Cardiac fibroblast (primary cell): Measurements from ENCODE around the gene GGN.
"Not testable (repeated sequence)": the region's sequence is repeated elsewhere in the genome, so short reads cannot be mapped to it uniquely, and the experiment has no call there.

ENCODE experiments used
- DNase-seq, 2 donors: peaks; one replicate each; pipeline versions ENCODE4 v3.0.0 to v3.0.0-alpha.2; 2010; ENCODE audit warnings: low read depth in 2 of 2
- H3K4me3 ChIP-seq, 2 donors: replicated peaks in 1 of 2; 1 replicate in 1 of 2; 2 replicates in 1 of 2; pipeline ENCODE4 v1.5.1; 2011; ENCODE audit warnings: low read depth in 2 of 2, low read length in 2 of 2, mild to moderate bottlenecking in 2 of 2, moderate library complexity in 1 of 2
- TF ChIP-seq, protein P1 (sequence below): IDR thresholded peaks from one replicate; pipeline ENCODE4 v1.5.1; 2011; ENCODE audit warnings: low read depth, mild to moderate bottlenecking, low read length, inconsistent platforms

The GGN gene

DNA sequence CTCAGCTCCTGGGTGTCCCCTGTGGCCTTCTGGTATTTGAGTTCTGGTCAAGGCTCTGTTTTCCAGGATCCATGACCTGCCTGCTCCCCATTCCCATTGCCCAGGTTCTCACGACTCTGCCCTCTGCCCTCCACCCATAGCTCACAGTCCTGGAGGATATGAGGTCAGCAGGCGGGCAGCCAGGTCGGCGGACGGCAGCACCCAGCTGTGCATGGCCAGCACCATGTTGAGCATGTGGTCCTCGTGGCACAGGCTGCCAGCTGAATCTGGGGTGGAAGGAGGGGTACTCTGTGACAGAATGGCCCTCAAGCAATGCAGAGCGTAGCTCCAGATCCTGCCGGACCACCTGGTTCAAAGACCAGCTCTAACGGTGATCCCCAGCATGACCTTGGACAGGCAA, 33.1 kb upstream of the GGN start:
- no peak for DNase-seq
- no peak overlapping the region for H3K4me3 ChIP-seq
- TF ChIP-seq, protein P1, sequence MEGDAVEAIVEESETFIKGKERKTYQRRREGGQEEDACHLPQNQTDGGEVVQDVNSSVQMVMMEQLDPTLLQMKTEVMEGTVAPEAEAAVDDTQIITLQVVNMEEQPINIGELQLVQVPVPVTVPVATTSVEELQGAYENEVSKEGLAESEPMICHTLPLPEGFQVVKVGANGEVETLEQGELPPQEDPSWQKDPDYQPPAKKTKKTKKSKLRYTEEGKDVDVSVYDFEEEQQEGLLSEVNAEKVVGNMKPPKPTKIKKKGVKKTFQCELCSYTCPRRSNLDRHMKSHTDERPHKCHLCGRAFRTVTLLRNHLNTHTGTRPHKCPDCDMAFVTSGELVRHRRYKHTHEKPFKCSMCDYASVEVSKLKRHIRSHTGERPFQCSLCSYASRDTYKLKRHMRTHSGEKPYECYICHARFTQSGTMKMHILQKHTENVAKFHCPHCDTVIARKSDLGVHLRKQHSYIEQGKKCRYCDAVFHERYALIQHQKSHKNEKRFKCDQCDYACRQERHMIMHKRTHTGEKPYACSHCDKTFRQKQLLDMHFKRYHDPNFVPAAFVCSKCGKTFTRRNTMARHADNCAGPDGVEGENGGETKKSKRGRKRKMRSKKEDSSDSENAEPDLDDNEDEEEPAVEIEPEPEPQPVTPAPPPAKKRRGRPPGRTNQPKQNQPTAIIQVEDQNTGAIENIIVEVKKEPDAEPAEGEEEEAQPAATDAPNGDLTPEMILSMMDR: no peak

DNA sequence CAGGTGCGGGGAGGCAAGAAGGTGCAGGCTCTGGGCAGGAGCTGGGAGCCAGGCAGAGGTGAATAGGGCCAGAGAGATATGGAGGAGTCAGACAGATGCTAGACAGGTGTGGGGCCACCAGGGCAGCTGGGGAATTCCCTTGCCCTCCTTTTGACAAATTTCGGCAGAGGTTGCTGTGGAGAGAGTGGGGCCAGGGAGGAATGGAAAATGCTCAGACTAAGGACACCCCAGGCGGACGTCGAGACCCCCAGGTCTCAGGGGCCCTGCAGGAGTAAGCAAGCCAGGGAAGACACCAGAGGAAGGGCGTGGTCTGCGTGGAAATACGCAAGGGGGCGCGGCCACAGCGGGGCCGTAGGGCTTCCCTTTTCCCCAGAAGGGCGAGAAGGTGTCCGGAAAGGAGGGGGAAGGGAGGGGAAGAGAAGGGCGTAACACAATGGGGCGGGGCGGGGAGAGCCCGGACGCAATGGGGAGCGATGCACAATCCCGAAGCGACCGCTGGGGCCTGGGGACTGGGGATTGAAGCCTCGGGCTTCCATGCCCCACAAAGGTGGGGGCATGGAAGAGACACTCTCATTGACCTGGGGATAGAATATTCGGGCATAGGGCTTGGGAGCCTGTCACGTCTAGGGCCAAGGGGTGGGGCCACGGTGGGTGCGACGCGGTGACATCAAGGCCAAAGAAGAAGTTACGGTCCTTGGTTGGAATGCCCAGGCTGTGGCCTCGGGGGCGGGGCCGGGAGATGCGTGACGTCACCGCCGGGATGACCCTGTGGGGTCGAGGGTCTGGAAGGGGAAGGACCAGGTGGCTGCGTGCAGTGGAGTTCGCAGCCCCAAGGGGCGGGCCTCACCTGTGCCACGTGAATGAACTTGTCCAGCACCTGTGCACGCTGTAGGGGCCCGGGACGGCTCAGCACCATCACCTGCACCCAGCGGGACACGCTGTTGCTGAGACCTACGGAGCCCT, 30.0 kb upstream of the GGN start:
- H3K4me3 ChIP-seq: no peak overlapping the region
- TF ChIP-seq, protein P1: no peak
- DNase-seq: peak in 1 of 2 donors; percentile 26

DNA sequence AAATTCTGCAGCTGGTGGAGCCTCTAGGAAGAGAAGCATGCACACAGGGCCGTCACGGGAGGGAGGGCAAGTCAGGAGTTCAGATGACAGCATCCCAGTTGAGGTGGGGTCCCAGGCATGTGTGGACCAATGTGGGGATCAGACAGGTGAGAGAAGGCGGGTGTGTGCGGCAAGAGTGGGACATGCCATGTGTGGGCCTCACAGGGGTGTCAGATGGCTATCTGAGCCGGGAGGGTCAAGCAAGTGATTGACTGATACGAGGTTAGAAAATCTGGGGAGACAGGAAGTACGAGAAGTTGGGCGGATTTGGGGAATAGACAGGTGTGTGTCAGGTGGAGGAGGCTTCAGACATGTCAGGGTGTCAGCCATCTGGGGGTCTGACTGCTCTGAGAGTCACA, 29.3 kb upstream of the GGN start:
- DNase-seq: no peak
- no peak overlapping the region for H3K4me3 ChIP-seq
- TF ChIP-seq, protein P1: no peak

DNA sequence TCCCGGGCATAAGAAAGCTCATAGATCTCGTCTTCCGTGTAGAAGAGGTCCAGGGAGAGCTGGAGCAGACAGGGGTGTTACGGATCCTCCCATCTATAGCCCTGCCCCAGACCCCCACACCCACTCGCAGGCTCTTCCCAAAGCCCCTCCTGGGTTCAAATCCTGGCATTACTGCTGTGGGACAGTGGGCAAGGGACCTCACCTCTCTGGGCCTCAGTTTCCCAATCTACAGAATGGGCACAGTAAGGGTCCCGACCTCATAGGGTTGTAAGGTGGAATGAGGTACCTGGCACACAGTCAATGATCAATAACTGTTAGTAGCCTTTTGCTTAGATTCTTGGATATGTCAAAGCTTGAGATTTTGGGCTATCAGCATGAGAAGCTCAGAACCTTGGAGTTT, 25.6 kb upstream of the GGN start:
- no peak overlapping the region for H3K4me3 ChIP-seq
- TF ChIP-seq, protein P1: no peak
- DNase-seq: no peak

DNA sequence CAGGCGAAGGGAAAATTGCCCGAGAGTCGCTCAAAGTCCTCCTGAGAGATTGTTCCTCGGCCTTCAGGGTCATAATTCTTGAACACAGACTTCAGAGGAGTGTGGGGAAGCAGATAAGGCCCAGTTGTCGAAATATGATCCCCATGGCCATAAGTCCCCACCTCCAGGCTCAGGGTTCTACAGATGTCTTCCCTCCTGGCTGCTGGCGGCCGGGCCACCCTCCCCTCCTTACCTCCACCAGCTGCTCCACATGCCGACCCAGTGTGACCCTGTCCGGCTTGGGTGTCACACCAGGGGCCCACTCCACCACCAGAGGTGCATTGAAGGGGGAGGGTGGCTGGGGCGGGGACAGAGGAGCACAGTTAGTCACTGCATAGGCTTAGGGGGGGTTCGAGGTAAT, 25.1 kb upstream of the GGN start:
- DNase-seq: no peak
- no peak overlapping the region for H3K4me3 ChIP-seq
- TF ChIP-seq, protein P1: no peak

DNA sequence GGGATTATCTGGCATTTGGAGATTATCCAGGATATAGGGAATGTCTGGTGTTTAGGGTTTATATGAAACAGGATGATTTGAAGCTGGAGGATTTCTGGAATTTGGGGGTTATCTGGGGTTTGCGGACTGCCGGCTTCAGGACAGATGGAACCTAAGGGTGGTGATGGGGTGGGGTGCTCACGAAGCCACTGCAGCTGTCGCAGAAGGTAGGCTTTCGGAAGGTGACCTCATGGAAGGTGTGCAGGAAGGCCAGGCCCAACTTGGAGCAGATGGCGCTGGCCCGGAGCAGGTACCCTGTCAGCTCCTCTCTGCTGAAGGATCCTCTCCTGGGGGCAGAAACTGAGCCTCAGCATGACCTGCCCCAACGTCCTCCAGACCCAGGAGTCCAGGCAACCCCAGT, 24.7 kb upstream of the GGN start:
- no peak overlapping the region for H3K4me3 ChIP-seq
- TF ChIP-seq, protein P1: no peak

DNA sequence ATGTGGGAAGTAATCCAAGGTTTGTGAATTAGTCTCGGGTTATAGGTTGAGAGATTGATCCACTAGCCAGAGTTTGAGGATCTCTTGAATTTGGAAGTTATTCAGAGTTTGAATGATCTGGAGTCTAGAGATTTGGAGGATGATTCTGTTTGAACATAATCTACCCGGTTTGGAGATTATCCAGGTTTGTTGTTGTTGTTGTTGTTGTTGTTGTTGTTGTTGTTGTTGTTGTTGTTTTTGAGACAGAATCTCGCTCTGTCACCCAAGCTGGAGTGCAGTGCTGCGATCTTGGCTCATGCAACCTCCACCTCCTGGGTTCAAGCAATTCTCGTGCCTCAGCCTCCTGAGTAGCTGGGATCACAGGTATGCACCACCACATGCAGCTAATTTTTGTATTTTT, 24.1 kb upstream of the GGN start:
- not testable (repeated sequence) for H3K4me3 ChIP-seq, DNase-seq

More for the DNA sequence above, 24.7 kb upstream of the GGN start:
- DNase-seq: no peak
